Activated naive CD4-positive, alpha-beta T cell treated with anti-CD3 and anti-CD28 coated beads for 36 hours (primary cell): ENCODE results near the gene C10orf90. TPM values are rescaled to one million over a fixed set of nuclear protein-coding genes. Genes with fewer than 3 reads are reported as not detected.

Source experiments
- CTCF ChIA-PET: fragments of 350-600 bp; sonication (Branson Sonifier 250); formaldehyde crosslinking; loops from one replicate; lab custom pipeline; 2021; ENCODE audit warnings: antibody characterized with exemption; lab: Charles Lee
- DNase-seq: peaks from one replicate; pipeline ENCODE4 v3.0.0-alpha.2; 2020
- H3K27ac Mint-ChIP-seq: one replicate; pipeline ENCODE4 v1.8.0; 2021; ENCODE audit warnings: mild to moderate bottlenecking, mixed read lengths
- H3K27me3 Mint-ChIP-seq: one replicate; pipeline ENCODE4 v1.8.0; 2021; ENCODE audit warnings: low read depth, mixed read lengths
- H3K36me3 Mint-ChIP-seq: one replicate; pipeline ENCODE4 v1.8.0; 2021; ENCODE audit warnings: low read depth, mixed read lengths
- H3K4me1 Mint-ChIP-seq: one replicate; pipeline ENCODE4 v1.8.0; 2021; ENCODE audit warnings: low read depth, mixed read lengths
- H3K4me3 Mint-ChIP-seq: one replicate; pipeline ENCODE4 v1.8.0; 2021; ENCODE audit warnings: mild to moderate bottlenecking, moderate library complexity, mixed read lengths
- H3K9me3 Mint-ChIP-seq: one replicate; pipeline ENCODE4 v1.8.0; 2021; ENCODE audit warnings: mixed read lengths
- intact Hi-C: fragments of 100-400 bp; cut with micrococcal nuclease; formaldehyde crosslinking; loops from one replicate; pipeline ENCODE4 v1.15.1; 2023
- total RNA-seq, 2 experiments: library from RNA; stranded (reverse); gene quantifications; one replicate each; pipeline ENCODE4 v1.2.3, GENCODE V29; 2021

Gene C10orf90
- total RNA-seq, 2 experiments from 2014 or later = not detected

DNA sequence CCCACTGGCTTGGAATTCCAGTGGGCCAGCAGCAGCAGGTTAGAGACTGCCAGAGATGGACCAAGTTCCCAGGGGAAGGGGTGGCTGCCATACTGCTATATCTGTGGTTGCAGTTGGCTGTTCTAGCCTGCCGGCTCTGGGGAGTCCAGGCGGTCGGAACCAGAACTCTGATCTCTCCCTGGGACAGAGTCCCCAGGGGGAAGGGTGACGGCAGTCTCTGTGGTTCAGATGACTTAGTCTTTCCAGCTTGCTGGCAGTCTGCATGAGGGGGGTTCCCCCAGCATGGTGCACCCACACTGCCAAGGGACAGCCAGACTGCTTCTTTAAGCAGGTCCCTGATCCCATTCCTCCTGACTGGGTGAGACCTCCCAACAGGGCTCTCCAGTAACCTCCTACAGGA lies 82.5 kb downstream of the C10orf90 start:
- CTCF ChIA-PET = no interaction called here
- Mint-ChIP-seq H3K27me3 (peaks cover 2% of the 10 kb centered on the region), H3K36me3 (no peaks in the 10 kb centered on the region), H3K9me3 (peaks cover 5% of the 10 kb centered on the region), H3K4me3 (no peak overlapping the region), H3K4me1 (no peaks in the 10 kb centered on the region), H3K27ac (no peak overlapping the region)
- intact Hi-C loops = no loop called here
- DNase-seq = no peak

DNA sequence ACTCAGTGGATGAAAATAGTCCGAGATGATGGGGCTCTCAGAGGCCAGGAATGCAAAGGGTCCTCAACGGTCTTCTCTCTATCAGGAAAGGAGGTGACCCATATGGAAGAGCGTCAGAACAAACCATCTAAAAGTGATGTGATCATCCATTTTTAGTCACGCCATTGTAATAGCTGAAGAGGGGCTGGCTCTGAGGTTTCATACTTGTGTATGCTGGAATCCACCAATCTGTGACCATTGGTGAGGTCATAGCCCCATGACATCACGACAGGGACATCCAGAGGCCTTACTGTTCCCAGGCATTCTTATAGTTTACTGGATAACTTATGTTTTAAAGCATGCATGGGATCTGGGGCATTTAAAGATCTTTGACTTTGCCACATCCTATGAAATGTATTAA lies 83.6 kb downstream of the C10orf90 start:
- CTCF ChIA-PET = no interaction called here
- peaks cover 3% of the 10 kb centered on the region for H3K9me3 Mint-ChIP-seq
- no peaks in the 10 kb centered on the region for H3K36me3 Mint-ChIP-seq
- H3K4me3 Mint-ChIP-seq = no peak overlapping the region
- no peak for DNase-seq
- intact Hi-C loops = no loop called here
- peaks cover 2% of the 10 kb centered on the region for H3K27me3 Mint-ChIP-seq
- no peaks in the 10 kb centered on the region for H3K4me1 Mint-ChIP-seq
- H3K27ac Mint-ChIP-seq = no peak overlapping the region

DNA sequence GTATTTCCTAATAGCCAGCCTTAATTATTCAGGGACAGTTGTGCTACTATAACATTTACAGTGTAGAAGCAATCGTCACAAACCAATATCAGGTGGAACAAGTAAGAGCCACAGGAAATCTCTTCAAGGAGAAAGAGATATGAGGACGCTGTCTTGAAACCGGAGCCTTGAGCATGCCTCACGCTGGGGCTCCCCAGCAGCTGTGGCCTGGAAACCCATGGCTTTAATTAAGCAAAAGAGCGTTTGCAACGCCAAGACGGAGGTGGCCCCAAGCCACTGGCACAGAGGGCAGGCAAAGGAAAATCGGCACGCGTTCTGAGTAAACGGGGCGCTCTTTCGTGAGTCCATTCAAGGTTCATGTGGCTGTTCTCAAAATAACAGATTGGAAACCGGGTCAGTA lies 84.4 kb downstream of the C10orf90 start:
- no peak overlapping the region for H3K27ac Mint-ChIP-seq
- H3K9me3 Mint-ChIP-seq = peaks cover 3% of the 10 kb centered on the region
- no peaks in the 10 kb centered on the region for H3K36me3 Mint-ChIP-seq
- no peaks in the 10 kb centered on the region for H3K4me1 Mint-ChIP-seq
- H3K27me3 Mint-ChIP-seq = peaks cover 2% of the 10 kb centered on the region
- no peak overlapping the region for H3K4me3 Mint-ChIP-seq
- intact Hi-C loops = no loop called here
- CTCF ChIA-PET = no interaction called here
- DNase-seq = no peak

DNA sequence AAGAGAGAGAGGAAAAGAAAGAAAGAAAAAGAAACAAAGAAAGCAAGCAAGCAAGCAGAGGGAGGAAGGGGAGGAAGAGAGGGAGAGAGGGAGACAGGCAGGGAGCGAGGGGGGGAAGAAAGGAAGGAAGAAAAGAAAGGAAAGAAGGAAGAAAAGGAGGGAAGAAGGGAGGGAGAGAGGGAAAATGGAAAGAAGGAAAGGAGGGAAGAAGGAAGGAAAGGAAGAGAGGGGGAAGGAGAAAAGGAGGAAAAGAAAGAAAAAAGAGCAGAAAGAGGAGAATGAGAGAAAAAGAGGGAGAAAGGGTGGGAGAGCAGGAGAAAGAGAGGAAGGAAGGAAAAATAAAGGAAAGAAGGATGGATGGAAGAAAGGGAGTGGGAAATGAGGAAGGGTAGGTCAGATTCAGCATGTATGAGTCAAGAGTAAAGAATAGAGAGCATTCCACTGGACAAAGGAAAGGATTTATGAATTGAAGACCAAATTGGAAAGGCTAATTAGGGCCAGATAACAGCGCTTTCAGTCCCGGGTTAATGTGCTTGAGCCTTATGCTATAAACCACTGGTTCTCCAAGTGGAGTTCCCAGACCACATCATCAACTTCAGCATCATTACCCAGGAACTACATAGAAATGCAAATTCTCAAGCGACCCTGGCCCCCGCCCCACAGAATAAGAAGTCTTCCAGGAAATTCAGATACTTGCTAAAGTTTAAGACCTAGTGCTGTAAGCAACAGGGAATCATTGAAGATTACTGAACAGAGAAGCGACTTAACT lies 85.1 kb downstream of the C10orf90 start:
- no peaks in the 10 kb centered on the region for H3K36me3 Mint-ChIP-seq
- peaks cover 2% of the 10 kb centered on the region for H3K27me3 Mint-ChIP-seq
- no peak overlapping the region for H3K4me3 Mint-ChIP-seq
- H3K9me3 Mint-ChIP-seq = peaks cover 5% of the 10 kb centered on the region
- H3K27ac Mint-ChIP-seq = no peak overlapping the region
- H3K4me1 Mint-ChIP-seq = no peaks in the 10 kb centered on the region
- DNase-seq = no peak
- CTCF ChIA-PET = no interaction called here
- intact Hi-C loops = no loop called here

DNA sequence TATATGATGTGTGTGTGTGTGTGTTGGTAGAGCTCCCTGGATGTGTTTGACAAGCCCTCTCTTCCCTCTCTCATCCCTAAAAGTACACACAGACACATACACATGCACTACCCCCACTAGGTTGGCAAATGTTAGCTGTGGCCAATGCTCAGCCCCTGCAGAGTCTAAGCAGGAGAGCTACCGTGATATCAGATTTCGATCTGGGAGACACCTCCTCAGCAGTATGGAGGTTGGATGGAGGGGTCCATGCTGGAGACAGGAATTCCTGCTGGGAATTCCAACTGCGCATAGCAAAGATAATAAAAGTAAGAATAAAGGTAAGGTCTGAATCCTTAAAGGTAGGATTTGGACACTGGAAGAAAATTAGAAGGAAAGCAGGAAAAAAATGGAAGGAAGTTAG lies 85.7 kb downstream of the C10orf90 start:
- Mint-ChIP-seq H3K36me3 (no peaks in the 10 kb centered on the region), H3K4me1 (no peaks in the 10 kb centered on the region), H3K4me3 (no peak overlapping the region), H3K27ac (no peak overlapping the region), H3K9me3 (peaks cover 5% of the 10 kb centered on the region), H3K27me3 (no peaks in the 10 kb centered on the region)
- CTCF ChIA-PET = no interaction called here
- intact Hi-C loops = no loop called here
- no peak for DNase-seq

DNA sequence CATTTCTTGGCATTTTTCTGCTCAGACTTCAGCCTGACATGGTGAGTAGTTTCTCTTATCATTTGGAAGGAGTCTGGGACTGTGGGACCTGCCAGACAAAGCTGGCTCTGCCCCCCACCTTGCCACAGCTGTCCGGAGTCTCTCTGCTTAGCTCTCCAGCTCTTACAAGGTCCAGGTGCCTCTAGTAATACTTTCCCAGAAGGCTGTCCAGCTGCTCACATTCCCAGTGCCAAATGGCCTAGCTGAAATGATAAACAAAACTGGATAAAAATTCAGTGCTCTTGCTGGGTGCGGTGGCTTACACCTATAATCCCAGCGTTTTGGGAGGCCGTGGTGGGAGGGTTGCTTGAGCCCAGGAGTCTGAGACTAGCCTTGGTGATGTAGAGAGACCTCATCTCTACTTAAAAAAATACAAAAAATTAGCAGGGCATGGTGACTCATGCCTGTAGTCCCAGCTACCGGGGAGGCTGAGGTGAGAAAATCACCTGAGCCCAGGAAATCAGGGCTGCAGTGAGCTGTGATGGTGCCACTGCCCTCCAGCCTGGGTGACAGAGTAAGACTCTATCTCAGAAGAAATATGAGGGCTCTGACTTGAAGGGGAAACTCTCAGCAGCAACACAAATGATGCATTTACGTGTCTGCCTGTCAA lies 86.8 kb downstream of the C10orf90 start:
- Mint-ChIP-seq H3K27me3 (no peaks in the 10 kb centered on the region), H3K4me3 (no peak overlapping the region), H3K27ac (no peak overlapping the region), H3K36me3 (no peaks in the 10 kb centered on the region), H3K9me3 (peaks cover 5% of the 10 kb centered on the region), H3K4me1 (no peaks in the 10 kb centered on the region)
- DNase-seq = no peak
- CTCF ChIA-PET = no interaction called here
- intact Hi-C loops = no loop called here

DNA sequence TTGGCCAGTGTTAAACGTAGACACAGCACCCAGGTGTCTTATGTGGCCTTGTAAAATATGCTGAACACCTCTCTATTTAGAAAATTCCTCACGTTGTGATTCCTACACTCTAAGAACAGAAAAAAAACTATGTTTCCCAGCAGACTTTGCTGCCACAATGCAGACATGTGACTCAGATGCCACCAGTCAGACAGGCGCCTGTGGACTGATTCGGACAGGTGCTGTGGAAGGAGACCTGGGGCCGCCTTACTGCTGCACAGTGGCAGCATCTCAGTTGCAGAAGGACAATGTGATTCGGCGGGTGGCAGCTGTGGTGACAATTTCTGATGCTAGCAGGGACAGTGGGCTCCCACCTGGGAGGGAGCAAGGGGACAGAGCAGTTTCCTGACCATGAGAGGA lies 88.8 kb downstream of the C10orf90 start:
- DNase-seq = no peak
- CTCF ChIA-PET = no interaction called here
- peaks cover 5% of the 10 kb centered on the region for H3K9me3 Mint-ChIP-seq
- no peak overlapping the region for H3K27ac Mint-ChIP-seq
- intact Hi-C loops = no loop called here
- no peaks in the 10 kb centered on the region for H3K36me3 Mint-ChIP-seq
- no peaks in the 10 kb centered on the region for H3K4me1 Mint-ChIP-seq
- no peak overlapping the region for H3K4me3 Mint-ChIP-seq
- H3K27me3 Mint-ChIP-seq = no peaks in the 10 kb centered on the region

DNA sequence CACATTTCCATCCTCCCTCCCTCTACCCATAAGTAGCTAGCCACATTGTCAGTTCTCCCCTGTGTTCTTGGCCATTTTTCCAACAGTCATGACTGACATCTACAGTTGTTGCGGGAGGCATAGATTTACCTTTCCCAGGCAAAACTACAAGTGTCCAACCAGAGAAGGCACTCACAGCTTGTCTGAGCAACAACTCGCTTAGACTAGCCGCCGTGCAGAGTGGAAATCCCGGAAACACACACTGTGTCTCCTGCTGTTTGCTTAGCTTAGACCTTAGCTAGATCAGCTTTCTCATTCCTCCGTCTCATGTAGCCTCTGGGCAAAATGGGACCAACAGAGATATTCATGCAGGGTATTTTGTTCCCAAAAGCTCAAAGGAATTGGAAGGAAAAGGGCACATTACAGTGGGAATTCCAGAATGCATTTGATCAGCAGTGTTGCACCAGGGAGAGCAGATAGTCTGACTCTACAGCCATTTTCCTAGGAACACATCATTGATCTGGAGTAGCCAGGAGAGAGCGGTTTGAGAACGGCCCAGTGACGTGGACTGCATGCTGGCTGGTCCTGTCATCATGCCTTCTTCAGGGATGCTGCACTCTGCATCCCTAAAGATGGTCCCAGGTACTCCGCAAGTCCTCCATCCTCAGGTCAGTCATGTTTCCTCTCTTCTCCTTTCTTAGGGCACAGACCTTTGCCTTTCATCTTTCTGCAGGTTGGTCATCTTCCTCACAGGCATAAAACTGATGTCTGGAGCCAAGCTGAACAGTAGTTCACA lies 89.4 kb downstream of the C10orf90 start:
- H3K4me1 Mint-ChIP-seq = no peaks in the 10 kb centered on the region
- no peak overlapping the region for H3K27ac Mint-ChIP-seq
- no peaks in the 10 kb centered on the region for H3K36me3 Mint-ChIP-seq
- CTCF ChIA-PET = no interaction called here
- no peak overlapping the region for H3K4me3 Mint-ChIP-seq
- DNase-seq = no peak
- intact Hi-C loops = no loop called here
- H3K9me3 Mint-ChIP-seq = peaks cover 3% of the 10 kb centered on the region
- no peaks in the 10 kb centered on the region for H3K27me3 Mint-ChIP-seq

DNA sequence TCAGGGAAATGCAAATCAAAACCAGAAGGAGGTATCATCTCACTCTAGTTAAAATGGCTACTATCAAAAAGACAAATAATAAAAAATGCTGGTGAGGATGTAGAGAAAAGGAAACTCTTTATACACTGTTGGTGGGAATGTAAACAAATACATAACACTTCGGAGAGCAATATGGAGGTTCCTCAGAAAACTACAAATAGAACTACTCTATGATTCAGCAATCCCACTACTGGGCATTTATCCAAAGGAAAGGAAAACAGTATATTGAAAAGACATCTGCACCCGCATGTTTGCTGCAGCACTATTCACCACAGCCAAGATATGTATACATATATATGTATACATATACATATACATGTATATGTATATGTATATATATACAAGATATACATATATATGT lies 94.2 kb downstream of the C10orf90 start:
- H3K27me3 Mint-ChIP-seq = no peaks in the 10 kb centered on the region
- intact Hi-C loops = no loop called here
- no peaks in the 10 kb centered on the region for H3K36me3 Mint-ChIP-seq
- no peak overlapping the region for H3K4me3 Mint-ChIP-seq
- H3K27ac Mint-ChIP-seq = no peak overlapping the region
- CTCF ChIA-PET = no interaction called here
- H3K4me1 Mint-ChIP-seq = no peaks in the 10 kb centered on the region
- H3K9me3 Mint-ChIP-seq = peaks cover 5% of the 10 kb centered on the region
- DNase-seq = no peak

DNA sequence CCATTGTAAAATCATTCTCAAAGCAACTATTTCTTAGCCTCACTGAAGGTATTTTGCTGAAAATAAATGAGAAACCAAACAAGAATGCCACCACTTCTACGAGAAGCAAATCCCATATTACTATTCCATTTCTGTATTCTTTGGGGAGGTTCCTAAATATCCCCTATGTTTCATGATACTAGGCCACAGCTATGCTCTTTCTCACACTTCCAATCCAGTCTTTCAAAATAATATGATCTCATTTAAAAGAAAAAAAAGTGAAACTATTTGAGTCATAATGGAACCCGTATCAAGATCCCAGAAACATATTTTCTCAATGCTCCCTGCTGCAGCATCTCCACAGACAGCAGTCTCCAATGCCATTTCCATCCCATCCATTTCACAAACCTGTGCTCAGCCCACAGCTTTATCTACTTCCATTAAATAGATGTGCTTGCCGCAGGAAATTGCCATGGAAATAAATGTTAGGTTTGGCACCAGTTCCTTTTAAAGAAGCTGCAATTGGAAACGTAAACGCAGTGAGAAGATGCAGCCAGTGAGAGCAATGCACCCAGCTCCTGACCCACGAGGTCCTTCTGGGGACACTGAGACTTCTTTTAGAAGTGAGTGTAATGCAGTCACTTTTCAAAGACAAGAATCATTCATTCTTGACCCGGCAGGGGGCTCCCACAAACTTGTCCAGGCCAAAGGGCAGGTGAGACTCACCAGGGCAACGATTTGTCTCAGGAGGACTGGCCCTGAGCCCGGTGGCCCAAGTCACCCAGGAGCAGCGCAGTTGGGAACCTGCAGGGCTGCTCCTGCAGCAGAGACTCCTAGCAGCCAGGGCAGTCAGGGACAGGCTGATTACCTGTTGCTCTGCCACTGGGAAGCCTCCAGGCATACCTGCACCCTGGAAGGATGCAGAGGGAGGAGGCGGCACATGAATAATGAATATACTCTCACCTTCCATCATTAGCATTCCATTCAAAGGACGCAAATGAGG lies 99.6 kb downstream of the C10orf90 start:
- intact Hi-C loops = no loop called here

DNA sequence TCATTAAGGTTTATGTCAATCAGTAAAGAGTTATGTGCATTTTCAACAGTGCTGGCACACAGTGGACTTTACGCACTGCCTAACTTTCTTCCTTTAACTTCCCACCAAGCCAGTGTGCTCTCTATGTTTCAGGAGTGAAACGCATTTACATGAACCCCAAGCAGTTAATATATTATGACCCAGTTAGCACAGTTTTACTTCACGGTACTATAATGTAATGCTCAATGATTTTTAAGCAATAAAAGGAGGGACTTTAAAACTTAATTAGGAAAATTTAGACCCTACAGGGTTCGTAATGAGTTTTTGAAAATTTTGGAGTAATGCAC lies 100.3 kb downstream of the C10orf90 start:
- no peak overlapping the region for H3K27ac Mint-ChIP-seq
- H3K4me3 Mint-ChIP-seq = no peak overlapping the region
- DNase-seq = no peak
- H3K27me3 Mint-ChIP-seq = peaks cover 2% of the 10 kb centered on the region
- no peaks in the 10 kb centered on the region for H3K4me1 Mint-ChIP-seq
- H3K36me3 Mint-ChIP-seq = no peaks in the 10 kb centered on the region
- peaks cover 5% of the 10 kb centered on the region for H3K9me3 Mint-ChIP-seq
- CTCF ChIA-PET = no interaction called here
- intact Hi-C loops = no loop called here

More for the DNA sequence above, 99.6 kb downstream of the C10orf90 start:
- CTCF ChIA-PET = no interaction called here
- Mint-ChIP-seq H3K36me3 (no peaks in the 10 kb centered on the region), H3K4me3 (no peak overlapping the region), H3K9me3 (peaks cover 5% of the 10 kb centered on the region), H3K27ac (no peak overlapping the region), H3K27me3 (peaks cover 2% of the 10 kb centered on the region), H3K4me1 (no peaks in the 10 kb centered on the region)
- DNase-seq = no peak
